ENCODE measurements around the gene ANXA7. TPM values are rescaled to one million over a fixed set of nuclear protein-coding genes. Genes with fewer than 3 reads are reported as not detected.
A peak's percentile ranks its signal among the peaks of the same experiment; 100 is the strongest.

The ANXA7 gene
- total and polyA plus RNA-seq, 10 of the 15 experiments (the other 5 are each of a cell fraction or from before 2014, with no cell fraction given), result 70.6 to 184 (median 113) TPM

DNA sequence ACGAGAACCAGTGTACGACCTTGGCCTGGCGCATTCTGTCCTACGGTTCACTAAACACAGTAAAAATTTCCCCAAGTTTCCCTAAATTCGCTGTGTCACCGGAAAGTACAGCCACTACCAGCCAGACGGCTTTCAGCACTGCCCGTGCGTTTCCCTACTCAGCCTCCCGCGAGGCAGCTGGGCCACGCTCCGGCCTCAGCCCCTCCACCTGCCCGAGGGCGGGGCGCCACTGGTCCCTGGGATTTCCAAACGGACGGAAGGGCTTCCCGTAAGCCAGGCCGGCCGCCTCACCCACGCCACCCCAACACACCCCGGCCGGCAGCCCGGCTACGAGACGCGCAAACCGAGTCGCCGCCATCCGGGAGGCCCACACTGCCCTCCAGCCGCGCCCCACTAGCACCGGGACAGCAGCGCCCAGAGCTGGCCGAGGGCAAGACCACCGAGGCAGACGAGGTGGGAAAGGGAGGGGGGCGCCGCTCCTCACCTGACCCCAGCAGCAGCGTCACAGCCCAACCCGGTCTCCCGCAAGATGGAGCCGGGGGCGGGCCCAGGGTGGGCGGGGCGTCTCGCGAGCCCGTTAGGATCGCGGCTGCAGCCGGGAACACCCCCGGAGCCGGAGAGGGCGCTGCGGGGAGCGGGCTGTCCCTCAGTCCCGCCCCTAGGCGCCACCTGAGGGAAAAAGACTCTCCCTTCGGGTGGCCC is at the start of gene ANXA7 (continued):
- TF ChIP-seq KLF5 (IDR thresholded peaks at IDR 0.05; ENCODE audit: partially characterized antibody), result no peak
- TF ChIP-seq, protein P1, sequence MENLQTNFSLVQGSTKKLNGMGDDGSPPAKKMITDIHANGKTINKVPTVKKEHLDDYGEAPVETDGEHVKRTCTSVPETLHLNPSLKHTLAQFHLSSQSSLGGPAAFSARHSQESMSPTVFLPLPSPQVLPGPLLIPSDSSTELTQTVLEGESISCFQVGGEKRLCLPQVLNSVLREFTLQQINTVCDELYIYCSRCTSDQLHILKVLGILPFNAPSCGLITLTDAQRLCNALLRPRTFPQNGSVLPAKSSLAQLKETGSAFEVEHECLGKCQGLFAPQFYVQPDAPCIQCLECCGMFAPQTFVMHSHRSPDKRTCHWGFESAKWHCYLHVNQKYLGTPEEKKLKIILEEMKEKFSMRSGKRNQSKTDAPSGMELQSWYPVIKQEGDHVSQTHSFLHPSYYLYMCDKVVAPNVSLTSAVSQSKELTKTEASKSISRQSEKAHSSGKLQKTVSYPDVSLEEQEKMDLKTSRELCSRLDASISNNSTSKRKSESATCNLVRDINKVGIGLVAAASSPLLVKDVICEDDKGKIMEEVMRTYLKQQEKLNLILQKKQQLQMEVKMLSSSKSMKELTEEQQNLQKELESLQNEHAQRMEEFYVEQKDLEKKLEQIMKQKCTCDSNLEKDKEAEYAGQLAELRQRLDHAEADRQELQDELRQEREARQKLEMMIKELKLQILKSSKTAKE (IDR thresholded peaks at IDR 0.05; ENCODE audit: low read depth, poor library complexity, severe bottlenecking), result peak; percentile 5
- no peak for TF ChIP-seq EP300 (IDR thresholded peaks at IDR 0.05; ENCODE audit: borderline replicate concordance in 1 of 2, control insufficient read depth in 1 of 2, low read depth in 2 of 2, low read length in 2 of 2)
- TF ChIP-seq NR2C1 (IDR thresholded peaks at IDR 0.05), result no peak; the same call in 1 of the 2 replicates
- TF ChIP-seq MEF2A (IDR thresholded peaks at IDR 0.05; ENCODE audit: insufficient read depth, low read depth, low read length), result no peak
- TF ChIP-seq, protein P2, sequence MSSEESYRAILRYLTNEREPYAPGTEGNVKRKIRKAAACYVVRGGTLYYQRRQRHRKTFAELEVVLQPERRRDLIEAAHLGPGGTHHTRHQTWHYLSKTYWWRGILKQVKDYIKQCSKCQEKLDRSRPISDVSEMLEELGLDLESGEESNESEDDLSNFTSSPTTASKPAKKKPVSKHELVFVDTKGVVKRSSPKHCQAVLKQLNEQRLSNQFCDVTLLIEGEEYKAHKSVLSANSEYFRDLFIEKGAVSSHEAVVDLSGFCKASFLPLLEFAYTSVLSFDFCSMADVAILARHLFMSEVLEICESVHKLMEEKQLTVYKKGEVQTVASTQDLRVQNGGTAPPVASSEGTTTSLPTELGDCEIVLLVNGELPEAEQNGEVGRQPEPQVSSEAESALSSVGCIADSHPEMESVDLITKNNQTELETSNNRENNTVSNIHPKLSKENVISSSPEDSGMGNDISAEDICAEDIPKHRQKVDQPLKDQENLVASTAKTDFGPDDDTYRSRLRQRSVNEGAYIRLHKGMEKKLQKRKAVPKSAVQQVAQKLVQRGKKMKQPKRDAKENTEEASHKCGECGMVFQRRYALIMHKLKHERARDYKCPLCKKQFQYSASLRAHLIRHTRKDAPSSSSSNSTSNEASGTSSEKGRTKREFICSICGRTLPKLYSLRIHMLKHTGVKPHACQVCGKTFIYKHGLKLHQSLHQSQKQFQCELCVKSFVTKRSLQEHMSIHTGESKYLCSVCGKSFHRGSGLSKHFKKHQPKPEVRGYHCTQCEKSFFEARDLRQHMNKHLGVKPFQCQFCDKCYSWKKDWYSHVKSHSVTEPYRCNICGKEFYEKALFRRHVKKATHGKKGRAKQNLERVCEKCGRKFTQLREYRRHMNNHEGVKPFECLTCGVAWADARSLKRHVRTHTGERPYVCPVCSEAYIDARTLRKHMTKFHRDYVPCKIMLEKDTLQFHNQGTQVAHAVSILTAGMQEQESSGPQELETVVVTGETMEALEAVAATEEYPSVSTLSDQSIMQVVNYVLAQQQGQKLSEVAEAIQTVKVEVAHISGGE (CRISPR knock-in tag; IDR thresholded peaks at IDR 0.05), result no peak
- peak; percentile 31 for TF ChIP-seq CREM (IDR thresholded peaks at IDR 0.05; ENCODE audit: low read depth)
- no peak for TF ChIP-seq ATF7 (IDR thresholded peaks at IDR 0.05; ENCODE audit: low read depth)
- TF ChIP-seq MTA3 (IDR thresholded peaks at IDR 0.05; ENCODE audit: borderline replicate concordance, low read length), result no peak
- TF ChIP-seq TCF12 (IDR thresholded peaks at IDR 0.05; ENCODE audit: low read depth, low read length), result peak; percentile 39; the same call in 1 of the 2 replicates
- TF ChIP-seq HCFC1 (IDR thresholded peaks at IDR 0.05; ENCODE audit: low read length), result no peak; the same call in 1 of the 2 replicates
- TF ChIP-seq, protein P3, sequence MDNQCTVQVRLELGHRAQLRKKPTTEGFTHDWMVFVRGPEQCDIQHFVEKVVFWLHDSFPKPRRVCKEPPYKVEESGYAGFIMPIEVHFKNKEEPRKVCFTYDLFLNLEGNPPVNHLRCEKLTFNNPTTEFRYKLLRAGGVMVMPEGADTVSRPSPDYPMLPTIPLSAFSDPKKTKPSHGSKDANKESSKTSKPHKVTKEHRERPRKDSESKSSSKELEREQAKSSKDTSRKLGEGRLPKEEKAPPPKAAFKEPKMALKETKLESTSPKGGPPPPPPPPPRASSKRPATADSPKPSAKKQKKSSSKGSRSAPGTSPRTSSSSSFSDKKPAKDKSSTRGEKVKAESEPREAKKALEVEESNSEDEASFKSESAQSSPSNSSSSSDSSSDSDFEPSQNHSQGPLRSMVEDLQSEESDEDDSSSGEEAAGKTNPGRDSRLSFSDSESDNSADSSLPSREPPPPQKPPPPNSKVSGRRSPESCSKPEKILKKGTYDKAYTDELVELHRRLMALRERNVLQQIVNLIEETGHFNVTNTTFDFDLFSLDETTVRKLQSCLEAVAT (IDR thresholded peaks at IDR 0.05), result 0 out of 2 replicates have a peak, but pooled peaks have one; percentile 43
- no peak for TF ChIP-seq NFYB (IDR thresholded peaks at IDR 0.05; ENCODE audit: insufficient read depth, low read depth, low read length)
- no peak for TF ChIP-seq SPI1 (IDR thresholded peaks at IDR 0.05; ENCODE audit: borderline replicate concordance, insufficient read depth, low read depth, low read length)
- TF ChIP-seq, protein P4, sequence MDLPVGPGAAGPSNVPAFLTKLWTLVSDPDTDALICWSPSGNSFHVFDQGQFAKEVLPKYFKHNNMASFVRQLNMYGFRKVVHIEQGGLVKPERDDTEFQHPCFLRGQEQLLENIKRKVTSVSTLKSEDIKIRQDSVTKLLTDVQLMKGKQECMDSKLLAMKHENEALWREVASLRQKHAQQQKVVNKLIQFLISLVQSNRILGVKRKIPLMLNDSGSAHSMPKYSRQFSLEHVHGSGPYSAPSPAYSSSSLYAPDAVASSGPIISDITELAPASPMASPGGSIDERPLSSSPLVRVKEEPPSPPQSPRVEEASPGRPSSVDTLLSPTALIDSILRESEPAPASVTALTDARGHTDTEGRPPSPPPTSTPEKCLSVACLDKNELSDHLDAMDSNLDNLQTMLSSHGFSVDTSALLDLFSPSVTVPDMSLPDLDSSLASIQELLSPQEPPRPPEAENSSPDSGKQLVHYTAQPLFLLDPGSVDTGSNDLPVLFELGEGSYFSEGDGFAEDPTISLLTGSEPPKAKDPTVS (IDR thresholded peaks at IDR 0.05; ENCODE audit: low read depth, low read length), result no peak
- TF ChIP-seq SMC3 (IDR thresholded peaks at IDR 0.05; ENCODE audit: borderline replicate concordance, low read length), result no peak
- TF ChIP-seq FOXM1 (IDR thresholded peaks at IDR 0.05; ENCODE audit: low read depth, low read length), result no peak
- no peak for TF ChIP-seq PAX8 (IDR thresholded peaks at IDR 0.05)
- no peak for TF ChIP-seq JUND (IDR thresholded peaks at IDR 0.05; ENCODE audit: low read depth, low read length)
- no peak for TF ChIP-seq ETV6 (conservative IDR thresholded peaks at IDR 0.05 in 1 of 2, IDR thresholded peaks at IDR 0.05 in 1 of 2; ENCODE audit: borderline replicate concordance in 1 of 2, low read depth in 1 of 2)
- TF ChIP-seq POLR2AphosphoS5 (IDR thresholded peaks at IDR 0.05; ENCODE audit: low read length), result peak; percentile 75
